HEK293 (cell line): ENCODE data around the gene PPP3CA.

Experiments used
- CTCF ChIP-seq: fragments of 450-650 bp; formaldehyde crosslinking; IDR thresholded peaks from 2 replicates; pipeline ENCODE4 v1.5.1; 2016; ENCODE audit warnings: missing biosample characterization, missing genetic modification characterization
- HOXA7 ChIP-seq: sonication (generic); formaldehyde crosslinking; IDR thresholded peaks from 2 replicates; pipeline ENCODE4 v1.8.1; 2022; ENCODE audit warnings: missing genetic modification reagents, borderline replicate concordance
- PBX3 ChIP-seq: sonication (generic); formaldehyde crosslinking; IDR thresholded peaks from 2 replicates; pipeline ENCODE4 v1.8.1; 2022; ENCODE audit warnings: mild to moderate bottlenecking, moderate library complexity, missing genetic modification reagents
- ZNF155 ChIP-seq: fragments of 450-650 bp; formaldehyde crosslinking; IDR thresholded peaks from 2 replicates; pipeline ENCODE4 v1.5.1; 2016; ENCODE audit warnings: missing biosample characterization, missing genetic modification characterization
- ZNF23 ChIP-seq: fragments of 450-650 bp; formaldehyde crosslinking; IDR thresholded peaks from 2 replicates; pipeline ENCODE4 v1.5.1; 2016; ENCODE audit warnings: missing biosample characterization, missing genetic modification characterization, borderline replicate concordance
- ZNF302 ChIP-seq: fragments of 450-650 bp; formaldehyde crosslinking; IDR thresholded peaks from 2 replicates; pipeline ENCODE4 v1.5.1; 2016; ENCODE audit warnings: missing biosample characterization, missing genetic modification characterization, low read depth

- TF ChIP-seq HOXA7 (CRISPR knock-in tag) = no peak
- TF ChIP-seq CTCF (tag by site-specific recombination) = no peak
- TF ChIP-seq PBX3 (CRISPR knock-in tag) = no peak
- no peak for TF ChIP-seq ZNF302
- TF ChIP-seq ZNF23 = no peak
- no peak for TF ChIP-seq ZNF155 (tag by site-specific recombination)
These were observed 155.1 kb downstream of the PPP3CA start for GRCh38 chr4:101192244-101192643.
